ENCODE data around the gene GGT5.
"Not testable (repeated sequence)": the region's sequence is repeated elsewhere in the genome, so short reads cannot be mapped to it uniquely, and the experiment has no call there.

GGT5 gene

DNA sequence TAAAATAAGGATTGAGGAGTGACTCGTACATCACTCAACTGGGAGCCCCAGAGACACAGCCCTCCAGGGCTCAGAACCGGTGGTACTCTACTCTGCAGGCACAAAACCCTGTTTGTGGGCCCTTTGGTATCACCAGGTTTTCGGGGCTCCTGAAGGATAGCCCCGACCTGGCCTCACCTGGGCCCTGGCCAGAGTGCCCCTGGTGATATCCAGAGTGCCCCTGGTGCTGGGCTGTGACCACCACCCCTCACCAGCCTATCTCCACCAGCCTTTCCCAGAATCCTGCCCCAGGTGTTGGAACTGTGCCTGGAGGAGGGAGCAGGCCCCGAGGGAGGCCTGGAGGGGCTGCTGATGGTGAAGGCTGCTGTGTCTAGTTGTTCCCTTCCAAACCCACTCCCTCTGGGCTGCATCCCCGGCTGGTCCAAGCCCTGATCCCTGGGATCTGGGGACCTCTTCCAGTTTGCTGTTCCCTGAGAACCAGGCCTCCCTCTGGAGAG, 2.2 kb upstream of the GGT5 start:
- no peaks in the 10 kb centered on the region; the same call in none of the 2 replicates for H3K27me3 ChIP-seq (replicated peaks; ENCODE audit: insufficient read depth, low read length)
- no peak for DNase-seq
- TF ChIP-seq EZH2phosphoT487 (IDR thresholded peaks at IDR 0.05; ENCODE audit: low read length) (no peak), EZH2 (optimal IDR thresholded peaks at IDR 0.05; ENCODE audit: low read depth, low read length) (no peak)
- TF ChIP-seq, protein P1, sequence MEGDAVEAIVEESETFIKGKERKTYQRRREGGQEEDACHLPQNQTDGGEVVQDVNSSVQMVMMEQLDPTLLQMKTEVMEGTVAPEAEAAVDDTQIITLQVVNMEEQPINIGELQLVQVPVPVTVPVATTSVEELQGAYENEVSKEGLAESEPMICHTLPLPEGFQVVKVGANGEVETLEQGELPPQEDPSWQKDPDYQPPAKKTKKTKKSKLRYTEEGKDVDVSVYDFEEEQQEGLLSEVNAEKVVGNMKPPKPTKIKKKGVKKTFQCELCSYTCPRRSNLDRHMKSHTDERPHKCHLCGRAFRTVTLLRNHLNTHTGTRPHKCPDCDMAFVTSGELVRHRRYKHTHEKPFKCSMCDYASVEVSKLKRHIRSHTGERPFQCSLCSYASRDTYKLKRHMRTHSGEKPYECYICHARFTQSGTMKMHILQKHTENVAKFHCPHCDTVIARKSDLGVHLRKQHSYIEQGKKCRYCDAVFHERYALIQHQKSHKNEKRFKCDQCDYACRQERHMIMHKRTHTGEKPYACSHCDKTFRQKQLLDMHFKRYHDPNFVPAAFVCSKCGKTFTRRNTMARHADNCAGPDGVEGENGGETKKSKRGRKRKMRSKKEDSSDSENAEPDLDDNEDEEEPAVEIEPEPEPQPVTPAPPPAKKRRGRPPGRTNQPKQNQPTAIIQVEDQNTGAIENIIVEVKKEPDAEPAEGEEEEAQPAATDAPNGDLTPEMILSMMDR (IDR thresholded peaks at IDR 0.05; ENCODE audit: low read length): no peak
- H3K9me3 ChIP-seq (replicated peaks; ENCODE audit: insufficient read depth, low read length): no peaks in the 10 kb centered on the region
- no peak overlapping the region for H3K9ac ChIP-seq (ENCODE audit: low read length)
- H3K4me3 ChIP-seq (ENCODE audit: low read length): no peak overlapping the region
- no peaks in the 10 kb centered on the region for H3K79me2 ChIP-seq (ENCODE audit: low read length)
- H3K9me2 ChIP-seq (replicated peaks; ENCODE audit: insufficient read depth, low read length): no peaks in the 10 kb centered on the region
- H4K20me1 ChIP-seq (ENCODE audit: insufficient read depth, low read length): no peaks in the 10 kb centered on the region
- no peak overlapping the region for H3K4me2 ChIP-seq (ENCODE audit: low read depth, low read length)
- H3K36me3 ChIP-seq (replicated peaks; ENCODE audit: insufficient read depth, low read length): no peaks in the 10 kb centered on the region
- no peak overlapping the region for H3K27ac ChIP-seq (ENCODE audit: low read length)
- no peaks in the 10 kb centered on the region for H3F3A ChIP-seq (ENCODE audit: insufficient read depth, low read length)
- H2AFZ ChIP-seq (ENCODE audit: low read length): no peak overlapping the region
- H3K4me1 ChIP-seq (ENCODE audit: low read length): peaks cover 8% of the 10 kb centered on the region

DNA sequence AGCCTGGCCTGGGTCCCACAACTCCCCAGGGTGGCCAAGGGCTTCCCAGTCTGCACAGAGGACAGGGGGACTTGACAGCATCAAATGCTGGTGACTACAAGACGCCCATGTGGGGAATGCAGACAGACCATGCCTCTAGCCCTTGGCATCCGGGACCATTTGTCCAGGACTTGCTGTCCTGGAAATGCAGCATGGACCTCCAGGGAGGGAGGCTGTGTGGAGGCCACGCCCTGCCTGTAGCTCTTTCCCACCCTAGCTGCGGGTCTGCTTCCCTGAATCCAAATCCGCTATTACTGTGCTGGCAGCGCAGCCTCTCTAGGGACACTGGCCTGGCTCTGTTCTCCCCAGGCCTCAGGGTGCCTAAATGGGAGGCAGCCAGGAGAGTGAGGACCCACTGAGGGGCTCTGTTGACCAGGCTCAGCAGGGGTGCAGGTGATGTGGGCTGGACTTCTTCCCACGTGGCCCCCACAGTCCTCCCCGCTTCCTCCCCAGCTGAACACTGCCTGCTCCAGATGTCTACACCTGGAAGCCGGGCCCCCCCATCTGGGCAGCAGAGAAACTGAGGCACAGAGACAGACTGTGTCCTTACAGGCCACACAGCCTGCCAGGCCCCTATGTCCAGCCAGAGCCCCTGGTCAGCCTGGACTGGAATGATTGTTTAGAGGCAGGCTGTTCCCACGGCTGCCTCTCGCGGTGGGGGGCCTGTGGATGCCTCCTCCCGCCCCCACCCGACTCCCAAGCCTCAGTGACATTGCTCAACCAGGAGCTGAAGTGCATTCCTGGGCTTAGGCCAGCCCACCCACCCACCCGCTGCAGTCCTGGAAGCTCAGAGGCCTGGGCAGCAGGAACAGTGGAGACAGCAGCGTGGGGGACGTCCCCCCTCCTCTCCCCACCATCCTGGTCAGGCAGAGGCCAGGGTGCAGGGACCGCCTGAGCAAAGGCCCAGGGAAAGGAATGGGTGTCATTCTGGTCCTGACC, 991 bp upstream of the GGT5 start:
- not testable (repeated sequence) for H3K4me1 ChIP-seq (ENCODE audit: low read length); H4K20me1 ChIP-seq (ENCODE audit: insufficient read depth, low read length); H3K4me3 ChIP-seq (ENCODE audit: low read length); H3K27ac ChIP-seq (ENCODE audit: low read length); H3F3A ChIP-seq (ENCODE audit: insufficient read depth, low read length); H3K79me2 ChIP-seq (ENCODE audit: low read length); H3K9me2 ChIP-seq (replicated peaks; ENCODE audit: insufficient read depth, low read length); H2AFZ ChIP-seq (ENCODE audit: low read length); H3K9ac ChIP-seq (ENCODE audit: low read length); H3K36me3 ChIP-seq (replicated peaks; ENCODE audit: insufficient read depth, low read length); H3K9me3 ChIP-seq (replicated peaks; ENCODE audit: insufficient read depth, low read length); H3K4me2 ChIP-seq (ENCODE audit: low read depth, low read length); H3K27me3 ChIP-seq (replicated peaks; ENCODE audit: insufficient read depth, low read length); DNase-seq

DNA sequence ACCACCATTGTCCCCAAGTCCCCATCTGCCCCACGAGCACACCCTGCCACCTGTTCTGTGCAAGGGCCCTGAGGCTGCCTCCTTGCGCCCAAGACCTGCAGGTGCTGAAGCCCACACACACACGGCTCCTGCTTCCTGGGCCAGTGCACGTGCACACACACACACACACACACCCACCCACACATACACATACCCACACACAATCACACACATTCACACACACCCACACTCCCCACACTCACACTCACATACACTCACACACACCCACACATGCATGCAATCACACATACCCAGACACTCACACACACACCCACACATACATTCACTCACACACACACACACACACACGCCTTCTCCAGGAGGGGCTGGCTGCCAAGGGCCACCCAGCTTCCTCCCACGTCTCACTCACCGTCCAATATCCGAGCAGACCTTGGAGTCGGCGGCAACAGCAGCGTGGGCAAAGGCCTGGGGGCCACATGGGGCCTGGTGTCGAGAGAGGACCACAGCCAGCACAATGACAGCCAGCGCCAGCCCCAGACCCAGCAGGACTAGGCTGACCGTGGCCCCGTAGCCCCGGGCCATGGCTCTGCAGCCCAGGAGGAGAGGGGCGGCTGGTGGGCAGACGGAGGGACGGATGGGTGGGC, 616 bp downstream of the GGT5 start:
- Histone ChIP-seq H4K20me1 (ENCODE audit: insufficient read depth, low read length) (no peaks in the 10 kb centered on the region), H3F3A (ENCODE audit: insufficient read depth, low read length) (no peaks in the 10 kb centered on the region), H3K4me1 (ENCODE audit: low read length) (peaks cover 8% of the 10 kb centered on the region), H3K9me2 (replicated peaks; ENCODE audit: insufficient read depth, low read length) (no peaks in the 10 kb centered on the region), H3K4me3 (ENCODE audit: low read length) (no peak overlapping the region), H3K27ac (ENCODE audit: low read length) (no peak overlapping the region), H3K4me2 (ENCODE audit: low read depth, low read length) (no peak overlapping the region), H3K79me2 (ENCODE audit: low read length) (no peaks in the 10 kb centered on the region), H3K9me3 (replicated peaks; ENCODE audit: insufficient read depth, low read length) (no peaks in the 10 kb centered on the region), H2AFZ (ENCODE audit: low read length) (no peak overlapping the region), H3K36me3 (replicated peaks; ENCODE audit: insufficient read depth, low read length) (no peaks in the 10 kb centered on the region), H3K27me3 (replicated peaks; ENCODE audit: insufficient read depth, low read length) (no peaks in the 10 kb centered on the region; the same call in none of the 2 replicates), H3K9ac (ENCODE audit: low read length) (no peak overlapping the region)
- TF ChIP-seq EZH2 (optimal IDR thresholded peaks at IDR 0.05; ENCODE audit: low read depth, low read length) (no peak), EZH2phosphoT487 (IDR thresholded peaks at IDR 0.05; ENCODE audit: low read length) (no peak)
- no peak for DNase-seq

DNA sequence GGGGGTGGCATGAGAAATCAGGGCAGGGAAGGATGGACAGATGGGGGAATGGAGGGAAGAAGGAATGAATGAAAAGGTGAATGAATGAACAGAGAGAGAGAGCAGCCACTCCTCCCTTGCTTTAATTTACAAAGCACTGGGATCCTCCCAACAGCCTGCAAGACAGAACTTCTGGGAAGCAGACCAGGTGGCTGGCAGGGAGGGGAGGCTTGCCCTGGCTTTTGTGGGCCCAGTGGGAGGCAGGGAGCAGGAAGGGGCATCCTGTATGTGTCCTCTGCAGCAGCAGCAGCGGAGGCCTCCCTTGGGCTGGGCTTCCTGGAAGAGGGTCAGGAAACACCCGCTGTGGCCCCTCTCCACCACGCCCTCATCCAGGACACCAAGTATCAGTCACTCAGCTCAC, 1.5 kb downstream of the GGT5 start:
- H3K79me2 ChIP-seq (ENCODE audit: low read length); H3K27me3 ChIP-seq (replicated peaks; ENCODE audit: insufficient read depth, low read length); H3K36me3 ChIP-seq (replicated peaks; ENCODE audit: insufficient read depth, low read length); H3K9me3 ChIP-seq (replicated peaks; ENCODE audit: insufficient read depth, low read length); DNase-seq; H3K27ac ChIP-seq (ENCODE audit: low read length); H3K4me1 ChIP-seq (ENCODE audit: low read length); H2AFZ ChIP-seq (ENCODE audit: low read length); H3K9me2 ChIP-seq (replicated peaks; ENCODE audit: insufficient read depth, low read length); H4K20me1 ChIP-seq (ENCODE audit: insufficient read depth, low read length); H3K4me2 ChIP-seq (ENCODE audit: low read depth, low read length); H3K4me3 ChIP-seq (ENCODE audit: low read length); H3K9ac ChIP-seq (ENCODE audit: low read length); H3F3A ChIP-seq (ENCODE audit: insufficient read depth, low read length): not testable (repeated sequence)

DNA sequence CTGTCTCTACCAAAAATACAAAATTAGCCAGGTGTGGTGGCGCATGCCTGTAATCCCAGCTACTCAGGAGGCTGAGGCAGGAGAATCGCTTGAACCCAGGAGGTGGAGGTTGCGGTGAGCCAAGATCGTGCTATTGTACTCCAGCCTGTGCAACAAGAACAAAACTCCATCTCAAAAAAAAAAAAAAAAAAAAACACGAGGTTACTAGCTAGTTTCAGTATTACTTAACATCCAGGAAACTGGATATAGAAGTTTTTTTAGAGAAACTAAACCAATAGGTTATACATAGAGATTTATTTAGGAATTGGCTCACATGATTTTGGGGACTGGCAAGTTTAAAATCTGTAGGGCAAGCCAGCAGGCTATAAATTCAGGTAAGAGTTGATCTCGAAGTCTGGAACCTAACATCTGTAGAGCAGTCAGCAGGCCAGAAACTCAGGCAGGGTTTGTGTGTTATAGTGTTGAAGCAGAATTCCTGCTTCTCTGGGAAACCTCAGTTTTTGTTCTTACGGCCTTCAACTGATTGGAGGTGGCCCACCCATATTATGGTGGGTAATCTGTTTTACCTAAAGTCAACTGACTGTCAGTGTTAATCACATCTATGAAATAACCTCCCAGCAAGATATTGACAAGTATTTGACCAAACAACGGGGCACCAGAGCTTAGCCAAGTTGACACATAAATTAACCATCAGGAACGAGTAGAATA, 3.7 kb downstream of the GGT5 start:
- not testable (repeated sequence) for H3K4me2 ChIP-seq (ENCODE audit: low read depth, low read length); H2AFZ ChIP-seq (ENCODE audit: low read length); H3K79me2 ChIP-seq (ENCODE audit: low read length); H3K9ac ChIP-seq (ENCODE audit: low read length); H3K4me1 ChIP-seq (ENCODE audit: low read length); H3K9me3 ChIP-seq (replicated peaks; ENCODE audit: insufficient read depth, low read length); DNase-seq; H3K36me3 ChIP-seq (replicated peaks; ENCODE audit: insufficient read depth, low read length); H3K9me2 ChIP-seq (replicated peaks; ENCODE audit: insufficient read depth, low read length); H3K27me3 ChIP-seq (replicated peaks; ENCODE audit: insufficient read depth, low read length); H3F3A ChIP-seq (ENCODE audit: insufficient read depth, low read length); H3K4me3 ChIP-seq (ENCODE audit: low read length); H3K27ac ChIP-seq (ENCODE audit: low read length); H4K20me1 ChIP-seq (ENCODE audit: insufficient read depth, low read length)

All from MM.1S (cell line).